Chondrocyte (in vitro differentiated cells): ENCODE measurements around the gene ALOX12. TPM values are rescaled to one million over a fixed set of nuclear protein-coding genes. Genes with fewer than 3 reads are reported as not detected.
A peak's percentile ranks its signal among the peaks of the same experiment; 100 is the strongest.

ENCODE experiments used
- DNase-seq: peaks from one replicate; pipeline ENCODE4 v3.0.0; 2021; ENCODE audit warnings: mixed read lengths, low spot score
- H3K27ac Mint-ChIP-seq: one replicate; pipeline ENCODE4 v1.8.0; 2021; ENCODE audit warnings: mild to moderate bottlenecking, moderate library complexity, mixed read lengths; ENCODE audit not compliant: unreplicated experiment
- H3K27me3 Mint-ChIP-seq: 2 replicates; pipeline ENCODE4 v1.8.0; 2021; ENCODE audit warnings: low read depth, mixed read lengths
- H3K36me3 Mint-ChIP-seq: 2 replicates; pipeline ENCODE4 v1.8.0; 2021; ENCODE audit warnings: low read depth, mixed read lengths
- H3K4me1 Mint-ChIP-seq: 2 replicates; pipeline ENCODE4 v1.8.0; 2021; ENCODE audit warnings: low read depth, mild to moderate bottlenecking, mixed read lengths
- H3K4me3 Mint-ChIP-seq: one replicate; pipeline ENCODE4 v1.8.0; 2021; ENCODE audit warnings: mild to moderate bottlenecking, moderate library complexity, mixed read lengths; ENCODE audit not compliant: unreplicated experiment
- H3K9me3 Mint-ChIP-seq: 2 replicates; pipeline ENCODE4 v1.8.0; 2021; ENCODE audit warnings: low read depth, mixed read lengths
- total RNA-seq: library from RNA; stranded (reverse); gene quantifications from 3 replicates; pipeline ENCODE4 v1.2.1, GENCODE V29; 2021
- TF ChIP-seq, protein P1 (sequence below): fragments of 200-600 bp; sonication (generic); IDR thresholded peaks from 2 replicates; pipeline ENCODE4 v1.5.0; 2021; ENCODE audit warnings: antibody characterized with exemption, mild to moderate bottlenecking, moderate library complexity

ALOX12 gene
- total RNA-seq, 1 donor from 2014 or later, result not detected

DNA sequence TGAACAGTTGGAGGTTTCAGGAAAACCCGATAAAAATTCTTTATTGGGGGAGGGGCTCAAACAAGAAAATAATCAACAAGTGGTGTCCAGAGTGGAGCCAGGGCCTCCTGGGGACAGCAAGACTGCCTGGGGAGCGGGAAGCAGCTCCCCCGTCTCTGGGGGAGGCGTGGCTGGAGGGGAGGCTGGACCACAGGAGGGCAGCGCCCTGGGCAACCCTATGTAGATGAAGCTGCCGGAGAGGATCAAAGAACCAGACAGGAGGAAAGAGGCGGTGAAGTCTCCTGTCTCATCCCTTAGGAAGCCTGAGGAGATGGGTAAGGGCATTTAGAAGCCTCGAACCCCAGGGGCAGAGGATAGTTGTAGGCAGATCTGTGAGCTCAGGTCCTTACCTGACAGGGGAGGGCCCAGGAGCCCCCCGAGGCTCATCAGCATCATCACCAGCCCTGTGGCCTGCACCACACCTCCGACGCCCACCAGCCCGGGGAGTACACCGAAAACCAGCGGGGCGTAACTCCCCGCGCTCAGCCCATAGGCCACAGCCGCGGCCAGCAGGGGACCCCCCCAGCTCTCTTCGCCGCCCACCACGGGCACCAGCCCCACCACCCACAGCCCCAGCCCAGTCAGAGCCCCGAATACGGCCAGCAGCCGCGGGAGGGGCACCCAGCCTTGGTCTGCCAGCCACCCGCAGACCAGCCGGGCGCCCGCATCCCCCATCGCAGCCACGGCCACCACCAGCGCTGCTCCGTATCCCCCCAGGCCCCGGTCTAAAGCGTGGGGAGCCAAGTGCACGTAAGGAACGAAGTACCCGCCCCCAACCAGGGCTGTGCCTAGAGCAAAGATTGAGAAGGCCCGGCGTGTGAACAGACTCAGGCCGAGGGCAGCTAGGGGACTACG is 46.0 kb downstream of the ALOX12 start:
- Mint-ChIP-seq H3K4me3 (peak overlapping the region; percentile 57), H3K27me3 (peaks cover 4% of the 10 kb centered on the region), H3K27ac (no peak overlapping the region)

DNA sequence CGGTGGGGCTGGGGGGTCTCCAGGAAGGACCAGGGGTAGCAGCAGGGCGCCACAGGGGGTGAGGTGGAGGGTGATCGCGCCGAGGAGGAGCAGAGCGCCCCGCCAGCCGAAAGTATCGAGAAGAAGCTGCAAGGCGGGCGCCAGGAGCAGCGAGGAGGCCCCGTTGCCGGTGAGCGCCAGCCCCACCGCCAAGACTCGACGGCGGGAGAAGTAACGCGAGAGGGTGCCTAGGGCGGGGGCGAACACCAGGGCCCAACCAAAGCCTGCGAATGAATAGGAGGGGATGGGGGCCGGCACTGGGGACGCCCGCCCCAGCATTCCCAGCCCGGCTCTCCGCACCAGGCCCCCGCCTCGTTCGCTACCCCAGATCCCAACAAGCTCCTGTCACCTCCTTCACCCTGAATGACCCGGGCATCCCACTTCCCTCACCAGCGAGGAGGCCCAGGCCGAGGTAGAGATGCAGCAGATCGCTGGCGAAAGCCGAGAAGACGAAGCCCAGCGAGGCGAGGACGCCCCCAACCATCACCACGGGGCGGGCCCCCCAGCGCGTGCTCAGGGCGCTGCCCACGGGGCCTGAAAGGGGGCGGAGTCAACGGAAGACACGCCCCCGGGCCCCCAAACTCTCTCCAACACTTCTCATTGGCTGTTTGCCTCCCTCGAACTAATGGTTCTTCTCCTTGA is 46.8 kb downstream of the ALOX12 start:
- Mint-ChIP-seq H3K36me3 (no peaks in the 10 kb centered on the region), H3K4me3 (peak overlapping the region; percentile 63), H3K27me3 (peaks cover 6% of the 10 kb centered on the region), H3K9me3 (no peaks in the 10 kb centered on the region), H3K27ac (no peak overlapping the region), H3K4me1 (peaks cover 20% of the 10 kb centered on the region)
- TF ChIP-seq, protein P1, sequence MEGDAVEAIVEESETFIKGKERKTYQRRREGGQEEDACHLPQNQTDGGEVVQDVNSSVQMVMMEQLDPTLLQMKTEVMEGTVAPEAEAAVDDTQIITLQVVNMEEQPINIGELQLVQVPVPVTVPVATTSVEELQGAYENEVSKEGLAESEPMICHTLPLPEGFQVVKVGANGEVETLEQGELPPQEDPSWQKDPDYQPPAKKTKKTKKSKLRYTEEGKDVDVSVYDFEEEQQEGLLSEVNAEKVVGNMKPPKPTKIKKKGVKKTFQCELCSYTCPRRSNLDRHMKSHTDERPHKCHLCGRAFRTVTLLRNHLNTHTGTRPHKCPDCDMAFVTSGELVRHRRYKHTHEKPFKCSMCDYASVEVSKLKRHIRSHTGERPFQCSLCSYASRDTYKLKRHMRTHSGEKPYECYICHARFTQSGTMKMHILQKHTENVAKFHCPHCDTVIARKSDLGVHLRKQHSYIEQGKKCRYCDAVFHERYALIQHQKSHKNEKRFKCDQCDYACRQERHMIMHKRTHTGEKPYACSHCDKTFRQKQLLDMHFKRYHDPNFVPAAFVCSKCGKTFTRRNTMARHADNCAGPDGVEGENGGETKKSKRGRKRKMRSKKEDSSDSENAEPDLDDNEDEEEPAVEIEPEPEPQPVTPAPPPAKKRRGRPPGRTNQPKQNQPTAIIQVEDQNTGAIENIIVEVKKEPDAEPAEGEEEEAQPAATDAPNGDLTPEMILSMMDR, result no peak
- DNase-seq, result no peak

More for the DNA sequence above, 46.0 kb downstream of the ALOX12 start:
- DNase-seq, result no peak
- TF ChIP-seq, protein P1, result no peak
- H3K4me1 Mint-ChIP-seq, result peaks cover 20% of the 10 kb centered on the region
- no peaks in the 10 kb centered on the region for H3K36me3 Mint-ChIP-seq
- H3K9me3 Mint-ChIP-seq, result no peaks in the 10 kb centered on the region

DNA sequence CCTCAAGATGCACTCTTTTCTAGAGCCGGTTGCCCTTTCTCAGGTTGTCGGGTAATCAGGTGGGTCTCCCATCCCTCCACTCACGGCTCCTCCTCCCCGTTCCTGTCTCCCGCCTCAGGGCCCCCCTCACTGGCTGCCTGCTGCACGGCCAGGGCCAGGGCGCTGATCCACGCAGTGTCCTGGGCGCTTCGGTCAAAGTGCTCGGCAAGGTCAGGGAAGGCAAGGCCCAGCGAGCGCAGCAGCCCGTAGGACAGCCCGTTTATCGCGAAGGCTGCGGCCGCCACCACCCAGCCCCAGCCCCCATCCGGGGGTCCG is 47.3 kb downstream of the ALOX12 start:
- peaks cover 6% of the 10 kb centered on the region for H3K27me3 Mint-ChIP-seq
- TF ChIP-seq, protein P1, result no peak
- DNase-seq, result no peak
- peak overlapping the region; percentile 63 for H3K4me3 Mint-ChIP-seq
- H3K9me3 Mint-ChIP-seq, result no peaks in the 10 kb centered on the region
- no peaks in the 10 kb centered on the region for H3K36me3 Mint-ChIP-seq
- H3K4me1 Mint-ChIP-seq, result peaks cover 20% of the 10 kb centered on the region
- no peak overlapping the region for H3K27ac Mint-ChIP-seq

DNA sequence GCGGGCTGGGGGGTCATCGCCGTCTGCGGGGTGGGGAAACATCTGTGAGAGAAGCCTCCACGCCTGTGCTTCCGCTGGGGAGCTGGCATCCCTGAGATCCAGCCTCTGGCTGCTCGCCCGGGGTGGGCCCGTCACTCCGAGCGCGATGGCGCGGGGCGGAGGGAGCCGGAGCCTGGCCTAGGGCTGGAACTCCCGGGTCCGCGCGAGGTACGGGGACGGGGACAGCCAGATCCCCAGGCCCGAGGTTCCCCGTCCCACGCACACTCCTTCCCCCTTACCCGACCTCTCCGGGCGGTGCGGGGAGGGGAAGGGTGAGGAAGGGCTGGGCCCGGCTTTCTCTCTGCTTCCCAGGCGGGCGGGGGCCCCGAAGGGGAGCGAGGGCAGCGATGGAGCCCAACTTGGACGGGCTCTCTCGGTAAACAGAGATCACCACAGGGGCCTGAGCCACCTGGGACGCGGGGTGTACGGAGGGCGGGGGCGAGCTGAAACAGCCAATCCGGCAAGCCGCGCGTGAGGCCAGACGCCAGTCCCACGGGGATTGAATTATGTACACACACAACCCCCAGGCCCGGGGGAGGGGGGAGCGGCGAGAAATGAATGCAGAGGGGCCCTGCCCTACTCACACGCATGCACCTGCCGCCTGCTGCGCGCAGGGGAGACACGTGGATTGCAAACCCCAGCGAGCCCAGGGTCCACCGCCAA is 47.8 kb downstream of the ALOX12 start, which contains the start of gene SLC16A11:
Gene SLC16A11, minus strand, starts transcription at position 596 of the 702 bp plus-strand sequence. Its CDS starts 579 bp downstream, at position 17.
- TF ChIP-seq, protein P1, result no peak
- H3K36me3 Mint-ChIP-seq, result no peaks in the 10 kb centered on the region
- H3K27me3 Mint-ChIP-seq, result peaks cover 6% of the 10 kb centered on the region
- H3K4me3 Mint-ChIP-seq, result peak within 1 kb of the TSS; percentile 63
- peaks cover 20% of the 10 kb centered on the region for H3K4me1 Mint-ChIP-seq
- no peaks in the 10 kb centered on the region for H3K9me3 Mint-ChIP-seq
- no peak within 1 kb of the TSS for H3K27ac Mint-ChIP-seq
- no peak for DNase-seq
